ENCODE results near the gene TRIM49D2.
"Not testable (repeated sequence)": the region's sequence is repeated elsewhere in the genome, so short reads cannot be mapped to it uniquely, and the experiment has no call there.

Gene TRIM49D2, protein sequence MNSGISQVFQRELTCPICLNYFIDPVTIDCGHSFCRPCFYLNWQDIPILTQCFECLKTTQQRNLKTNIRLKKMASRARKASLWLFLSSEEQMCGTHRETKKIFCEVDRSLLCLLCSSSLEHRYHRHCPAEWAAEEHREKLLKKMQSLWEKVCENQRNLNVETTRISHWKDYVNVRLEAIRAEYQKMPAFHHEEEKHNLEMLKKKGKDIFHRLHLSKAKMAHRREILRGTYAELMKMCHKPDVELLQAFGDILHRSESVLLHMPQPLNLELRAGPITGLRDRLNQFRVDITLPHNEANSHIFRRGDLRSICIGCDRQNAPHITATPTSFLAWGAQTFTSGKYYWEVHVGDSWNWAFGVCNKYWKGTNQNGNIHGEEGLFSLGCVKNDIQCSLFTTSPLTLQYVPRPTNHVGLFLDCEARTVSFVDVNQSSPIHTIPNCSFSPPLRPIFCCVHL

GRCh38 chr11:89923764-89924163 is at the start of gene TRIM49D2:
TSS of gene TRIM49D2 (plus strand) at chr11:89924064. CDS start at chr11:89926762, 2,698 bp downstream.
- DNase-seq (ENCODE audit: extremely low read depth in 1 of 2, low read depth in 1 of 2), result not testable (repeated sequence)

GRCh38 chr11:89877511-89877910 is 46.4 kb upstream of the TRIM49D2 start:
- not testable (repeated sequence) for DNase-seq (ENCODE audit: extremely low read depth in 1 of 2, low read depth in 1 of 2)

DNA sequence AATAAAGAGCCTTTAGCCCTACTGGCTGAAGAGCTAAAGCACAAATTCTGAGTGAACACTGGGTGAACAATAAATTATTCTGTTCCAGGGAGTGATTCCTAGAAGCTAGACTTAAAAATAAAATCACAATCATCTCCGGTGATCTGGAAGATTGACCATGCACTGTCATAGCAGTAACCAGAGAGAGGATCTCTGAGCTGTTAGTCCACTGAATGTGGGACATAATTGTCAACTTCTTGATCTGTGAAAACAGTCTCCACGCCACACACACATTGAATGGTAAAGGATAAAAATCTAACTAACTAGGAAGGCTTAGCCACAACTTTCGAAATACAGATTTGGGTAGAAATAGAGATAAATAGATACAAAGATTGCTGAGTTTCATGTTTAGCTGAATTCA is 30.6 kb upstream of the TRIM49D2 start:
- DNase-seq (ENCODE audit: extremely low read depth in 1 of 2, low read depth in 1 of 2), result not testable (repeated sequence)

DNA sequence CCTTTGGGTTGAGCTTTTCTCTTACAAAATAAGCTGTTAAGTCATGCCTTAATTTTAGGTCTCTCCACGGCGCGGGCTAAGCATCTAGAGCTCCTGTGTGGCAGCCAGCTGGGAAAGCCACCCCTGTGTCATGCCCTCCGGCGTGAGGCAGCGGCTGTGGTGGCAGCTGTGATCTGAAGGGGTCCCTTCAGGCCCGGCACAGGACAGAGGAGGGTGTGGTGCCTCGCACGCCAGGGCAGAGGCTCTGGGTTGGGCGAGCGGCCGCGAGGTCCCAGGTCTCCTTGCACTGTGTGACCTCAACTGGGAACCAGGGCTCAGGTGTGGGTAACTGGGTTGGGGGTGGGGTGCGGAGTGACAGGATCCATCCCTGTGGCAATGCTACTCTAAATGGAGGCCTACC is 23.1 kb upstream of the TRIM49D2 start:
- not testable (repeated sequence) for DNase-seq (ENCODE audit: extremely low read depth in 1 of 2, low read depth in 1 of 2)

DNA sequence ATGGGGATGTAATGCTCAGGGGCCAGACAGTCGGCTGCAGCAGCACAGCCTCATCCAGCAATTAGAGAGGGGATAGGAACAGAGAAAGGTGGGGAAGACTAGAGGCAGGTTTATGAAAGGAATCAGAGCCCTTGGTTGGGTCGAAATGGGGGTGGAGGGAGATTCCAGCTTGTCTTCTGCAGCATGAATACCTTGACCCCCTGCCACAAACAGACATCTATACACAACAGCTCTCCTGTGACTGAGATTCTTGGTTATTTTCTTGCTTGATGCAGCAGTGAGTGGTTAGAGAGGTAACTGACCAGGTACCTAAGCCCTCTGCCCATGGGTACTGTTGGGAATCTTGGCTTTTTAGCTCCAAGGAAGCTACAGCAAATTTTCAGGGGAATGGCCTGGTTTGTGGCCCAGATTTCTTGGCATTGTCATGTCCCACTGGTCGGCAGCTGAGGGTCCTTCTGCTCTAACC is 1.6 kb upstream of the TRIM49D2 start, which contains the start of gene TRIM49D1:
TRIM49D1 (minus strand) TSS at position 51 of the 466 bp plus-strand sequence. CDS start 4,535 bp downstream, outside the sequence.
- DNase-seq (ENCODE audit: extremely low read depth in 1 of 2, low read depth in 1 of 2), result no peak

DNA sequence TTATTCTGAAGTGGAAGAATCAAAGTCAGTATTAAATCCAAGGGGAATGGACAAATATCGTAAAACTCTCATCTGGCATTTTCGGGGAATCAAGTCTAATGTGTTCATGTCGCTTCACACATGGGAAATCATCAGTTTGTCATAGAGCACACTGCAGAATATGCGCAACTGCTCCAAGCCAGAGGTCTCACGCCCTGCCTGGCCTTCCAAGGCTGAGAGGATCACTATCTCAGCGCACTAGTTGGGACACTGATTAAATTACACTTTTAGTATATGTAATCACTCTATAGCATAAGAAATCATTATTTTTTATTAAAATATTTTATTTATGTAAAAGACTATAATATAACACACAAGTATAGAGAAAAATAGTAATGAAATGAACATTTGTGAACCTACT is 37.0 kb downstream of the TRIM49D2 start:
- DNase-seq (ENCODE audit: extremely low read depth in 1 of 2, low read depth in 1 of 2), result not testable (repeated sequence)

DNA sequence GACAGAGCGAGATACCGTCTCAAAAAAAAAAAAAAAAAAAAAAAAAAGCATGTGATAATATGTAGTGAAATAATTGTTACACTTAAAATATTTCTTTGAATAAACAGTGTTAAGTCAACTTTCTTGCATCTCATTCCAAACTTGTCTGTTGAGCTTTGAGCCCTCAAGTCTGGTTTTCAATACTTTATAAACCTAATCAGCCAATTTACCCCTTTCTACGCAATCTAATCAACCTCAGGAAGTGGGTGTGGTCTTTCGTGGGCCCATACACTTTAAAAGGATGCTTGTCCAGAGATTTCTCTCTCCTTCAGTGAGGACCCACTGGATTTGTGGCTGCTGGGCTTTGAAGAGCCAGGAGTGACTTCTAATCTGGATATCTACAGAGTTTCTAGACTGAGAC is 41.9 kb downstream of the TRIM49D2 start, which contains the start of gene TRIM64:
TRIM64 (plus strand) TSS at position 301 of the 400 bp plus-strand sequence. CDS start 2,467 bp downstream, outside the sequence.
- not testable (repeated sequence) for DNase-seq (ENCODE audit: extremely low read depth in 1 of 2, low read depth in 1 of 2)
